H9 (cell line): ENCODE data around the gene EDIL3. TPM values are rescaled to one million over a fixed set of nuclear protein-coding genes. Genes with fewer than 3 reads are reported as not detected.
A peak's percentile ranks its signal among the peaks of the same experiment; 100 is the strongest.

Source experiments
- DNase-seq: peaks from one replicate; pipeline ENCODE4 v3.0.0-alpha.2; 2017
- H2AFZ ChIP-seq: one replicate; pipeline ENCODE4 v1.6.1; 2013; ENCODE audit warnings: mild to moderate bottlenecking, low read length, control low read depth, moderate library complexity
- H2AK5ac ChIP-seq: 2 replicates; pipeline ENCODE4 v1.6.1; 2013; ENCODE audit warnings: low read length, control low read depth, mixed read lengths; ENCODE audit not compliant: insufficient read length
- H2BK120ac ChIP-seq: one replicate; pipeline ENCODE4 v1.6.1; 2013; ENCODE audit warnings: low read depth, mild to moderate bottlenecking, low read length, control low read depth, inconsistent platforms; ENCODE audit not compliant: poor library complexity, severe bottlenecking
- H2BK12ac ChIP-seq: 2 replicates; pipeline ENCODE4 v1.6.1; 2013; ENCODE audit warnings: low read length, control low read depth, mixed read lengths, low read depth; ENCODE audit not compliant: insufficient read length
- H2BK15ac ChIP-seq: 2 replicates; pipeline ENCODE4 v1.6.1; 2013; ENCODE audit warnings: low read depth, low read length, control low read depth
- H2BK20ac ChIP-seq: one replicate; pipeline ENCODE4 v1.6.1; 2013; ENCODE audit warnings: low read depth, mild to moderate bottlenecking, low read length, control low read depth, inconsistent platforms; ENCODE audit not compliant: poor library complexity, severe bottlenecking
- H2BK5ac ChIP-seq: 2 replicates; pipeline ENCODE4 v1.6.1; 2013; ENCODE audit warnings: low read length, control low read depth, mixed read lengths; ENCODE audit not compliant: insufficient read length
- H3K14ac ChIP-seq: 2 replicates; pipeline ENCODE4 v1.6.1; 2013; ENCODE audit warnings: low read length, control low read depth; ENCODE audit not compliant: insufficient read depth
- H3K18ac ChIP-seq: 2 replicates; pipeline ENCODE4 v1.6.1; 2013; ENCODE audit warnings: low read depth, mild to moderate bottlenecking, mixed read lengths, low read length, control low read depth; ENCODE audit not compliant: insufficient read length
- H3K23ac ChIP-seq: 2 replicates; pipeline ENCODE4 v1.6.1; 2013; ENCODE audit warnings: low read length, control low read depth, mixed read lengths, low read depth; ENCODE audit not compliant: insufficient read length
- H3K23me2 ChIP-seq: 2 replicates; pipeline ENCODE4 v1.6.1; 2013; ENCODE audit warnings: low read depth, mild to moderate bottlenecking, mixed read lengths, low read length, control low read depth; ENCODE audit not compliant: insufficient read length, poor library complexity, severe bottlenecking
- H3K27ac ChIP-seq: 2 replicates; pipeline ENCODE4 v1.5.1; 2013; ENCODE audit warnings: low read length, control low read depth, mixed read lengths, low read depth; ENCODE audit not compliant: insufficient read length
- H3K27me3 ChIP-seq: 2 replicates; pipeline ENCODE4 v1.6.1; 2013; ENCODE audit warnings: low read length, control low read depth, inconsistent platforms; ENCODE audit not compliant: insufficient read depth
- H3K4ac ChIP-seq: 2 replicates; pipeline ENCODE4 v1.6.1; 2013; ENCODE audit warnings: low read depth, mild to moderate bottlenecking, control low read depth, inconsistent platforms, low read length, moderate library complexity
- H3K4me1 ChIP-seq: 2 replicates; pipeline ENCODE4 v1.6.1; 2013; ENCODE audit warnings: low read length, control low read depth, inconsistent platforms; ENCODE audit not compliant: insufficient read depth
- H3K4me2 ChIP-seq: 2 replicates; pipeline ENCODE4 v1.6.1; 2013; ENCODE audit warnings: low read length, control low read depth, mixed read lengths; ENCODE audit not compliant: insufficient read length, insufficient read depth
- H3K56ac ChIP-seq: 2 replicates; pipeline ENCODE4 v1.6.1; 2013; ENCODE audit warnings: low read depth, mild to moderate bottlenecking, mixed read lengths, low read length, control low read depth; ENCODE audit not compliant: insufficient read length
- H3K79me1 ChIP-seq: 2 replicates; pipeline ENCODE4 v1.6.1; 2013; ENCODE audit warnings: low read depth, mild to moderate bottlenecking, moderate library complexity, low read length, control low read depth, inconsistent platforms; ENCODE audit not compliant: insufficient read depth, poor library complexity, severe bottlenecking
- H3K79me2 ChIP-seq: 2 replicates; pipeline ENCODE4 v1.6.1; 2013; ENCODE audit warnings: low read length, control low read depth, inconsistent platforms; ENCODE audit not compliant: insufficient read depth
- H3K9ac ChIP-seq: 2 replicates; pipeline ENCODE4 v1.6.1; 2013; ENCODE audit warnings: low read length, control low read depth, mixed read lengths; ENCODE audit not compliant: insufficient read length; ENCODE audit errors: extremely low read depth
- H3K9me3 ChIP-seq: one replicate; pipeline ENCODE4 v1.6.1; 2013; ENCODE audit warnings: low read depth, low read length, inconsistent platforms; ENCODE audit not compliant: control insufficient read depth
- H3T11ph ChIP-seq: one replicate; pipeline ENCODE4 v1.6.1; 2013; ENCODE audit warnings: mild to moderate bottlenecking, low read length, control low read depth, inconsistent platforms
- H4K20me1 ChIP-seq: one replicate; pipeline ENCODE4 v1.6.1; 2013; ENCODE audit not compliant: control insufficient read depth, insufficient read length, insufficient read depth
- H4K5ac ChIP-seq: 2 replicates; pipeline ENCODE4 v1.6.1; 2013; ENCODE audit warnings: low read depth, mild to moderate bottlenecking, mixed read lengths, low read length, control low read depth; ENCODE audit not compliant: insufficient read length
- H4K8ac ChIP-seq: replicated peaks from 2 replicates; pipeline ENCODE4 v1.6.1; 2013; ENCODE audit warnings: low read length, control low read depth, mixed read lengths, low read depth; ENCODE audit not compliant: insufficient read length
- H4K91ac ChIP-seq: 2 replicates; pipeline ENCODE4 v1.6.1; 2013; ENCODE audit warnings: low read depth, mild to moderate bottlenecking, moderate library complexity, mixed read lengths, low read length, control low read depth; ENCODE audit not compliant: insufficient read length
- H3K27ac Mint-ChIP-seq, 3 experiments: 2 replicates in 2 of 3; 3 replicates in 1 of 3; pipeline ENCODE4 v1.8.0; 2020 to 2021; ENCODE audit warnings: mixed read lengths in 3 of 3, mild to moderate bottlenecking in 1 of 3, moderate library complexity in 1 of 3
- H3K27me3 Mint-ChIP-seq: 2 replicates; pipeline ENCODE4 v1.8.0; 2021; ENCODE audit warnings: low read depth, mild to moderate bottlenecking, moderate library complexity, mixed read lengths
- H3K36me3 Mint-ChIP-seq, 3 experiments: 2 replicates in 2 of 3; 3 replicates in 1 of 3; pipeline ENCODE4 v1.8.0; 2020 to 2021; ENCODE audit warnings: low read depth in 3 of 3, mixed read lengths in 3 of 3; ENCODE audit not compliant: insufficient read depth in 1 of 3
- H3K4me1 Mint-ChIP-seq, 2 experiments: 2 replicates each; pipeline ENCODE4 v1.8.0; 2020; ENCODE audit warnings: mixed read lengths in 2 of 2
- H3K4me3 Mint-ChIP-seq, 2 experiments: 2 replicates in 1 of 2; 3 replicates in 1 of 2; pipeline ENCODE4 v1.8.0; 2020 to 2021; ENCODE audit warnings: mild to moderate bottlenecking in 2 of 2, mixed read lengths in 2 of 2, moderate library complexity in 1 of 2
- H3K9me3 Mint-ChIP-seq, 2 experiments: 2 replicates in 1 of 2; 3 replicates in 1 of 2; pipeline ENCODE4 v1.8.0; 2020; ENCODE audit warnings: mild to moderate bottlenecking in 2 of 2, mixed read lengths in 2 of 2, moderate library complexity in 1 of 2
- CTCF ChIP-seq: fragments of 200-600 bp; sonication (generic); conservative IDR thresholded peaks from 3 replicates; pipeline ENCODE4 v1.8.0; 2021; ENCODE audit warnings: antibody characterized with exemption, mild to moderate bottlenecking
- WGBS: extraction: QIAGEN DNeasy Blood & Tissue Kit; methylation state at CpG from one replicate; pipeline ENCODE4 v1.1.7; 2013; ENCODE audit warnings: missing lambda C conversion rate, low lambda C conversion rate, mixed read lengths; ENCODE audit not compliant: insufficient read length; ENCODE audit errors: extremely low coverage; 5-methylcytosine and 5-hydroxymethylcytosine counted together
- total RNA-seq: library from RNA; stranded (reverse); gene quantifications from 2 replicates; pipeline ENCODE4 v1.2.1, GENCODE V29; 2021

The EDIL3 gene
- total RNA-seq, 1 experiment from 2014 or later: 61.9 TPM

- Histone ChIP-seq H3K23me2 (no peaks in the 10 kb centered on the region), H3T11ph (no peak overlapping the region), H3K27me3 (no peaks in the 10 kb centered on the region), H2BK5ac (no peak overlapping the region), H3K27ac (no peak overlapping the region), H2BK20ac (no peak overlapping the region), H3K18ac (no peak overlapping the region), H3K4ac (no peak overlapping the region), H4K5ac (no peak overlapping the region), H3K79me1 (no peaks in the 10 kb centered on the region), H2BK12ac (no peak overlapping the region), H2BK120ac (no peak overlapping the region), H3K4me1 (no peaks in the 10 kb centered on the region), H3K14ac (no peak overlapping the region), H2BK15ac (no peak overlapping the region), H4K91ac (no peak overlapping the region), H2AFZ (no peak overlapping the region), H3K9me3 (no peaks in the 10 kb centered on the region), H2AK5ac (no peak overlapping the region), H3K4me2 (no peak overlapping the region), H3K79me2 (no peaks in the 10 kb centered on the region), H4K8ac (no peak overlapping the region), H4K20me1 (no peaks in the 10 kb centered on the region), H3K56ac (no peak overlapping the region), H3K23ac (no peak overlapping the region), H3K9ac (no peak overlapping the region)
- H3K4me1 Mint-ChIP-seq: peaks cover 3% of the 10 kb centered on the region in 2 experiments; a peak in 3 of 4 replicates
- H3K9me3 Mint-ChIP-seq: no peaks in the 10 kb centered on the region; a peak in 1 of 5 replicates
- no peaks in the 10 kb centered on the region for H3K36me3 Mint-ChIP-seq
- peak overlapping the region in 2 of 3 experiments; percentile 0 to 19; a peak in 1 of 7 replicates for H3K27ac Mint-ChIP-seq
- H3K4me3 Mint-ChIP-seq: no peak overlapping the region
- no peak for DNase-seq
- TF ChIP-seq CTCF: no peak
- H3K27me3 Mint-ChIP-seq: no peaks in the 10 kb centered on the region
- no CpG with 5 or more reads among the region's 4 CpGs for WGBS
Observed at GRCh38 chr5:84248013-84248412, 136.7 kb downstream of the EDIL3 start.
